A172 (cell line): Measurements from ENCODE around the gene RAPSN. TPM values are rescaled to one million over a fixed set of nuclear protein-coding genes. Genes with fewer than 3 reads are reported as not detected.

Experiments used
- DNase-seq: peaks from one replicate; pipeline ENCODE4 v3.0.0-alpha.2; 2015; ENCODE audit warnings: low spot score
- total RNA-seq: library from RNA; depleted of rRNA; stranded (reverse); fragments of >200 nt; shearing (Covaris generic); gene quantifications from 2 replicates; pipeline ENCODE4 v1.2.3, GENCODE V29; 2014; rRNA removed

Gene RAPSN
- total RNA-seq = not detected in 2 replicates

DNA sequence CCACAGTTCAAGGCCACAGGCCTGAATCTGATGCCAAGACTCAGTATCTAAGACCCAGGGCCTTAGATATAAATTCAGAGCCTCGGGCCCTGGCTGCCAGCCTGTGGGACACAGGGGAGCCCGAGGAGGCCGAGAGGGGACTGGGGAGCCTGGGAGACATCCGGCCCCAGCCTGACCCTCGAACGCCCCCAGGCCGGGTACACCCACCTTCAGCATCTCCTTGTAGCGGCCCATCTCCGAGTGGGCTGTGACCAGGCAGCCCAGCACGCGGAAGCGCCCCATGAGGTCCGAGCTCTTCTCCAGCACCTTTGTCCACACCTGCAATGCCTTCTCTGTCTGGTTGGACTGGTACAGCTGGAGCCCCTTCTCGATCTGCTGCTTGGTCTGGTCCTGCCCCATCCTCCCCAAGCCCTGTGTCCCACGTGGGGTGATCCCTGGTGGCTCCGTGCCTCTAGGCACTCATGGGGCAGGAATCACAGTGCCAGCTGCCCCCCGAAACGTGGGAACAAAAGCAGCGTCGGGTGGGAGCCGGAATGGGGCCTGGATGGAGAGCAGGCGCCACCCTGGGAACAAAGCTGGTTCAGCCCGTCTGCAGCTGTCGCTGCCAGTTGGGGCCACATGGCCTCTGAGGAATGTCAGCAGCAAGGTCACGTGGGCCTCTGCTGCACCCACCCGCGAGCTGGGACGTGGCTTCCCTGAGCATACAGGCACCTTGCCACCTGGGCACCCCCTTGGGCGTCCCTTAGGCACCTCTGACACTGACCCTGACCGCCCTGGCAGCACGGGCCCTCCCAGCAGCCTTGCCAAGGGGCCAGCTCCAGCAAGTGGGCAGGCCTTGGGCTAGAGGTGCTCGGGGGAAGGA lies at the start of gene RAPSN:
TSS of gene RAPSN (minus strand) at position 571 of the 862 bp plus-strand sequence. CDS start at position 399, 172 bp downstream.
- no peak for DNase-seq

- DNase-seq = no peak
These were observed 49.2 kb upstream of the RAPSN start for GRCh38 chr11:47498149-47498548.

GRCh38 chr11:47496808-47497207 lies 47.9 kb upstream of the RAPSN start:
- no peak for DNase-seq

- DNase-seq = no peak
These were observed 46.9 kb upstream of the RAPSN start for GRCh38 chr11:47495856-47496217.

DNA sequence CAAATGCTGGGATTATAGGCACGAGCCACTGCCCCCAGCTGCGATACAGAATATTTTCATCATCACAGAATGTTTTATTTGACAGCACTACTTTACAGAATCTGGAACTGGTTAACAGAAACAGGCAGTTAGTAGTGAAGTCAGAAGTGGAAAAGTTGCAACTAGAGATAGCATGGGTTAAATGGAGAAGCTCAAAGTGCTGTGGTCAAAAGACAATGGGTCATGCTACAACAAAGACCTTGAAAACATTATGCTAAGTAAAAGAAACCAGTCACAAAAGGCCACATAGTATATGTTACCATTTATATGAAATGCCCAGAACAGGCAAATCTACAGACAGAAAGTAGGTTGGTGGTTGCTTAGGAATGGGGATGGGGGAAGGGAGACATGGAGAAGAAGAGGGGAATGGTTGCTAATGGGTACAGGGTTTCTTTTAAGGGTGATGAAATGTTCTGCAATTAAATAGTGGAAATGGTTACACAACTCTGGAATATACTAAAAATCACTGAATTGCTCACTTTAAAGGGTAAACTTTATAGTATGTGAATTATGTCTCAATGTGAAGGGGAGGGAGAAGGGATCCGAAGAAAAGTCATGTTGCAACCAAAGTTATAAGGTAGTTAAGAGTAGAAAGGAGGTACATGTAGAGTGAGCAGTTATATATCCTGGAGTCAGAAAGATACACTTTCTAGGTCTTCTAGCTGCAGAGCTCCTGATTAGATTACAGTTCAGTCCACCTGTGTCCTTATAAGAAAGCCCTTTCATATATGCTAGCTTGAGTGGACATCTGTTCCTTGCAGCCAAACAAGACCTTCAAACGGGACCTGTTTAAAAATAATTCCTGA lies 46.3 kb upstream of the RAPSN start:
- DNase-seq = no peak

- no peak for DNase-seq
These were observed 40.4 kb upstream of the RAPSN start for GRCh38 chr11:47489395-47489755.

GRCh38 chr11:47488674-47489394 lies 39.9 kb upstream of the RAPSN start:
- no peak for DNase-seq

DNA sequence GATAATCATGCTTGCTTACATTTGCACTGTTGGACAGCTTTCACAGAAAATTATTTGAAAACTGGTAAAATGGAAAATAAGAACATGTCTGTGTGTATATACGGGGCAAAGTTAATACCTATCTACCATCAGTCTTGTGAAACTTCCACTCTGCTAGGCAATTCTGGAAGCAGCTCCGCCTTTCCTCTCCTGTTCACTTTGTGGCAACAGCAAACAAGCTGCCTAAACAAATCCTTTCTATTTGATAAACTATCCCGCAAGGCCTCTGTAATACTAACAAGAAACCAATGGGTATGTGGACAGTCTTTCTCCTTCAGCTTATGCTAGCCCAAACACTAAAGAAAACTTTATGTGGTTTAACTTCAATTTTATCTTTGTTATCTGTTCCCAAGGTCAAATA lies 39.2 kb upstream of the RAPSN start:
- no peak for DNase-seq

- DNase-seq = no peak
These were observed 38.5 kb upstream of the RAPSN start for GRCh38 chr11:47487421-47487820.

DNA sequence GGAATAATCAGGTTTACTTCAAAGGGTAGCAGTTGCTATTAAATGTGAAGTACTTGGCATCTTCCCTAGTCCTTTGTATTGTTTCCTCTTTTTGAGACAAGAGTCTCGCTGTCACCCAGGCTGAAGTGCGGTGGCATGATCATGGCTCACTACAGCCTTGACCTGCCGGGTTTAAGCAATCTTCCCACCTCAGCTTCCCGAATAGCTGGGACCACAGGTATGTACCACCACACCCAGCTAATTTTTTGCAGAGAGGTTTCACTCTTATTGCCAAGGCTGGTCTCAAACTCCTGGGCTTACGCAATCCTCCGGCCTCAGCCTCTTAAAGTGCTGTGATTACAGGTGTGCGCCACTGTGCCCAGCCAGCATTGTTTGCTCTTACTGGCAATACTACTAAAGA lies 36.2 kb upstream of the RAPSN start:
- no peak for DNase-seq

DNA sequence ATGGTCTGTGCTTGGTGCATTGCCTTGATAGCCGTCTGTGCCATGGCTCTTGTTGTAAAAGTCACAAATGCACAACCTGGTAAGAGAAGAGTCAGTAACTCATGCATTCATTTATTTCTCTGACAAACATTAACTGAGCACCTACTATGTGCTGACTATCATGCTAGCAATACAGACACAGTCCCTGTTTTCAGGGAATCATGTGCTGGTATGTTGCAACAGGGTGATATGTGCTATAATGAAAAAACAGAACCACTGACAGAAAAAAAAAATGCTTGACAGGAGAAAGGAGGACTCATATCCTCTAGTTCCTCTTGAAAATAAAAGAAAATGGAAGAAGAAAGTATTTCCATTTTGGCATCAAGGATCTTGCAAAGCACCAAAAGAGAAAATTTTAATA lies 34.5 kb upstream of the RAPSN start:
- DNase-seq = no peak

GRCh38 chr11:47480762-47481161 lies 31.8 kb upstream of the RAPSN start:
- DNase-seq = no peak

DNA sequence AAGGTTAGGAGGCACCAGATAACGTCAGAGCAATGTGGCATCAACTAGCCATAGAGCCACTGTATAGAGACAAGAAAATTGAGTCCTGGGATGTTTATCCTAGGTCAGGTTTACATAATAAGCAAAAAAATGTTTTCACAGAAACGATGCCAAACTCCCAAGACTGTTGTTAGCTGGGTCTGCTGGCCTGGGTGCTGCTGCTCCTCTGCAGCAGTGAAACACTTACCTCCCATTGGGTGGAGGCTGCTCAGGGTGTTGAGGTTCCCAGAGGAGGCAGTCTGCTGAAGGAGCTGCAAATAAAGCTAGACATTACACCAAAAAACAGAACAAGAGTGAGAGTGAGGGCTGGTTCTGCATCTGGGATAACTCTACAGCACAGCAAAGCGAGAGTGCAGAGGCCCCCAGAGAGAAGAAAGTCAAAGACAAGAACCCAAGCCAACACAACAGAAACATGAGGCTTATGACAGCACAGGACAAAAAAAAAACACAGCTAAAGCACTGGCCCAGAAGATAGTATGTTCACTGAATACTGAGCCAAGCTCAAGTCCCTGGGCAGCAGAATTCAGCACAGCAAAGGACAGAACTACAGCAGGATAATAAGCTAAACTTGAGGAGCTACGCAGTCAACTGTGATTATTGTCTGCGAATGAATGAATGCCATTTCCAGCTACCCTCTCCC lies 29.9 kb upstream of the RAPSN start:
- no peak for DNase-seq

GRCh38 chr11:47477753-47478152 lies 28.8 kb upstream of the RAPSN start:
- no peak for DNase-seq

GRCh38 chr11:47477323-47477722 lies 28.4 kb upstream of the RAPSN start:
- peak; percentile 74 for DNase-seq

DNA sequence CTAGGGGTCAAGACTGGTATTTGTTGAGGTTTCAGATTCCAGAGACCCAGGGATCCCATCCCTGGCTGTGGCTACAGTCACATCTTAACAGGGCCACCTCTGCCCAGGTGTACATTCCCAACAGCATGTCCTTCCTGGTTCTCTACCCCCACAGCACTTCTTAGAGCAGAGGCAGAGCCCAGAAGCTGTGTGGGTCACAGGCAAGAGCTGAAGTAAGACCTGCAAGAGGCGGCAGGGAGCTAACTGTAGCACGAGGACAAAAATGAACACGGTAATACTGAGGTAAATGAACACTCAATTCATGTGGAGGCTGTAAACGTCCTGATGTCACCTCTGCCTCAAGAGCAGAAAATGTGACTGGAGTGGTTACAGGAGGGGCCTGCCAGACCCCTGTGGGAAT lies 21.7 kb upstream of the RAPSN start:
- DNase-seq = no peak

DNA sequence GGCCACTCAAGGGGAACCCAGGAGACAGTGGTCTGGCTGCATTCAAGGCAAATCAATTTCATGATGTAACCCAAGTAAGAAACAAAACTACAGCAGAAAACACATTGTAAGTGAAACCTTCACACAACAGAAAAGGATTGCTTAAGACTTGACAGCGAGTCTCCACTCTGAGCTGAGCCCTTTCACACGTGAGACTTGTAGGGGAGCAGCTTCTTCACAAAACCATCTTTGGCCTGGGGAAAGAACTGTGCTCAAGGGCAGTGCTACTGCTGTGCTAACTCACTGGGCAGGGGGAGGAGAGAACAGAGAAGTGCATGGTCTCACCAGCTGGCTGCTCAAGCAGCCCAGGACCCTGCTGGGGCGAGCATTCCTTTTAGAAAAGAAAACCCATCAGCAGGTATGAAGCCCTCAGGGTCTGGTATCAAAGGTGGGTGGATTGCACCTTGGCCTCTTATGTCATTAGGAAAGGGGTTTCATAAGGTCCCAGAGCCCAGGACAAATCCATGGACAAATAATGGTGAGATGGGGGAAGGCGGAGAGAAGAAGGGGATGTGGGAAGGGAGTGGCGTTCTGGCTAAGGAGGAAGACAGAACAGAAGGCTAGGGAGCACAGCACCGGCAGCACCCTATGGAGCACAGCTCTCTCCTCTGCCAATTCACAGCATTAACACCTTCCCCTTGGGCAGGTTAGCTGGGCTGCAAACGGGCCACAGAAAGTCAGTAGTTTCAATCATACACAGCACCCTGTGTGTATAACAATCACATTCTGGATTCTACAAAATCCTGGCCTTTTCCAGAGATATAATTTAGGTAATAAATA lies 20.6 kb upstream of the RAPSN start:
- DNase-seq = no peak

DNA sequence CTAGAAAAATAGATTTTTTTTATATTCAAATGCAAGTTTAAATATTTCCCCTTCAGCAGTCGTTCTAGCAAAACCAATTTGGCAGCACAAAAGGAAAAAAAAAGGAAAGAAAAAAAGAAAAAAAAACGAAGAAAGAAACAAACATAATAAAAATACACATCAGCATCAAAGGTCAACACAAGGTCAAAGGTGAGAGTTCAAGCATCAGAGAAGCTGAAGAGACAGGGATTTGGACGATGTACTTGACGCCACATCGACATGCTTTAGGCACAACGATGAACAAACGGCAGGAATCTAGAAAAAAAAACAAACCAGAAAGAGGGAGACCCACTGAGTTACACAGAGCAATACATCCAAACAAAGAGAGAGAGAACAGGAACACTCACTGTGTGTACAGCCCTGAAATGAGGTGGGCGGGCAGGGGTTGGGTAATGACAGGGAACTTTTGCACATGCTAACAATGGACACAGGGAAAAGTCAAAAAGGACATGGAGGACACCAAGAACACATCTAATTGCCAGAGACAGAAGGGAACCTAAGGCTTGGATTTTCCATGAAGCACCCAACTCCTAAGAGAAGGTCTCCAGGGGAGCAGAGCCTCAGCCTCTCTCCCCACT lies 19.8 kb upstream of the RAPSN start:
- DNase-seq = no peak

GRCh38 chr11:47467357-47467756 lies 18.4 kb upstream of the RAPSN start:
- DNase-seq = no peak

GRCh38 chr11:47466701-47467250 lies 17.8 kb upstream of the RAPSN start:
- DNase-seq = peak; percentile 90
